HUES64 (cell line): Measurements from ENCODE around the gene SLITRK1.

Source experiments
- H3K27ac ChIP-seq: 2 replicates; pipeline ENCODE4 v1.7.0; 2013; ENCODE audit warnings: low read depth, low read length, inconsistent platforms
- H3K27me3 ChIP-seq: 2 replicates; pipeline ENCODE4 v1.6.1; 2013; ENCODE audit warnings: mild to moderate bottlenecking, low read length; ENCODE audit not compliant: insufficient read depth
- H3K36me3 ChIP-seq: 2 replicates; pipeline ENCODE4 v1.6.1; 2013; ENCODE audit warnings: mild to moderate bottlenecking, low read length; ENCODE audit not compliant: insufficient read depth
- H3K4me1 ChIP-seq: 2 replicates; pipeline ENCODE4 v1.6.1; 2013; ENCODE audit warnings: mild to moderate bottlenecking, low read length, moderate library complexity; ENCODE audit not compliant: insufficient read depth
- H3K4me3 ChIP-seq: 2 replicates; pipeline ENCODE4 v1.5.1; 2013; ENCODE audit warnings: mild to moderate bottlenecking, low read length, moderate library complexity
- H3K9ac ChIP-seq: 2 replicates; pipeline ENCODE4 v1.6.1; 2013; ENCODE audit warnings: mild to moderate bottlenecking, low read depth, low read length
- H3K9me3 ChIP-seq: 2 replicates; pipeline ENCODE4 v1.6.1; 2013; ENCODE audit warnings: low read depth, low read length; ENCODE audit not compliant: insufficient read depth
- WGBS: fragments of 150-250, 120-280 bp; methylation state at CpG from one replicate; pipeline ENCODE4 v1.1.7; 2013; ENCODE audit warnings: missing lambda C conversion rate; 5-methylcytosine and 5-hydroxymethylcytosine counted together

The SLITRK1 gene

DNA sequence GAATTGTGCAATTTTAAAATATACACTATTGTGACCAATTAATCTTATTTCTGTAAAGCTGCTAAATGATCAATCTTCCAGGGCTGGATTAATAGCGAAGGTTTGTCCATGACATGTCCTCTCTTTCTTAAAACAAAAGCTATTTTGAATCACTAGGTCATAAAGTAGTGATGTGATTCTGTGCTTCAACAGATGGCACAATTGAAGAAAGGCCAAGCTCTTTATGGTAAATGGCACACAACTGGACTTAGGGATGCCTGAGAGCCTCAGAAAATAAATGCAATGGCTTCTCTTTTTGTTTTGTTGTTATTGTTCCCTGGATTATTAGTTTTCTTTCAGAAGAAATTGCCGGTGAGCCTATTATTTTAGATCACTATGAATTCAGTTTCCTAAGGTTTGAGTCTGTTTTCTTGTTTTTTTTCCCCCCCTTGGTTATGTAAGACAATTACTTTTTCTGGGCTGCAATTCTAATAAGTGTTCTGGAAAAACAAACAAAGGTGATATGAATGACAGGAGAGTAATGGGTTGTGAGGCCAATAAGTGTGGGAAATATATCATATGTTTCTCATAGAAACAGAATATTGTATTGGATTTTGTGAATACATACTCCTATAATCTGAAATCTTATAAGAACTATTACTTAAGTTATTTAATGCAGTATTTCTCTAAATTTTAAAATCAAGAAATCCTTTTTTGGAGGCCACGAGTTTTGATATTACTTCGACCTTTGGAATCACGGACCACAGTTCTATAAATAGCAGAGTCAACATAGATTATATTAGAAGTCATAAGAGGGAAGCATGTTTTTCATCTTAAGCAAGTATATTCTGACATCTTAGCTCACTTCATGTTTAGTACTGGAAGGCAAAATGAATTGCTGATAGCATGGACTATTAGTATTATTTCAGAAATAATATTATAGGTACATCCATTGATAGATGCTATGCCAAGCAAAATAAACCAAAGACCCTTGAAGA, 16.8 kb downstream of the SLITRK1 start:
- 94% methylated on average over 3 of the region's 5 CpGs for WGBS
- Histone ChIP-seq H3K36me3 (no peaks in the 10 kb centered on the region), H3K9ac (no peak overlapping the region), H3K4me3 (no peak overlapping the region), H3K27ac (no peak overlapping the region), H3K9me3 (no peaks in the 10 kb centered on the region), H3K27me3 (no peaks in the 10 kb centered on the region), H3K4me1 (peaks cover 5% of the 10 kb centered on the region; the same call in 1 of the 2 replicates)

GRCh38 chr13:83853771-83854170, 28.5 kb downstream of the SLITRK1 start:
- Histone ChIP-seq H3K27me3 (no peaks in the 10 kb centered on the region), H3K36me3 (no peaks in the 10 kb centered on the region), H3K27ac (no peak overlapping the region), H3K9me3 (no peaks in the 10 kb centered on the region), H3K9ac (no peak overlapping the region), H3K4me3 (no peak overlapping the region), H3K4me1 (no peaks in the 10 kb centered on the region)
- WGBS = 80% methylated on average over 3 of the region's 3 CpGs

DNA sequence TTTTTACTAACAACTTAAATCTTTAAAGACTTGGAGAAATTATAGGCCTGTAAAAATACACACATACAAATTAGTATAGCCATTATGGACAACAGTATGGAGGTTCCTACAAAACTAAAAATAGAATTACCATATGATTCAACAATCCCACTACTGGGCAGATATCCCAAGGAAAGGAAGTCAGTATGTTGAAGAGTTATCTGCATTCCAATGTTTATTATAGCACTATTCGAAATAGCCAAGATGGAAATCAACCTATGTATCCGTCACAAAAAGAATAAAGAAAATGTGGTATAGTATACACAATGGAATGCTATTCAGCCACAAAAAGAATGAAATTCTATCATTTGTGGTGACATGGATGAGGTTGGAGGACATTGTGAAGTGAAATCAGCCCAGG, 37.2 kb downstream of the SLITRK1 start:
- H3K4me1 ChIP-seq = peaks cover 2% of the 10 kb centered on the region; the same call in 1 of the 2 replicates
- no peaks in the 10 kb centered on the region for H3K27me3 ChIP-seq
- H3K9ac ChIP-seq = no peak overlapping the region
- H3K4me3 ChIP-seq = no peak overlapping the region
- H3K27ac ChIP-seq = no peak overlapping the region
- no peaks in the 10 kb centered on the region for H3K36me3 ChIP-seq
- no peaks in the 10 kb centered on the region for H3K9me3 ChIP-seq
- WGBS = 100% methylated on average over 2 of the region's 2 CpGs

GRCh38 chr13:83839146-83839545, 43.1 kb downstream of the SLITRK1 start:
- Histone ChIP-seq H3K36me3 (no peaks in the 10 kb centered on the region), H3K9ac (no peak overlapping the region), H3K27me3 (no peaks in the 10 kb centered on the region), H3K4me3 (no peak overlapping the region), H3K27ac (no peak overlapping the region), H3K4me1 (peaks cover 15% of the 10 kb centered on the region), H3K9me3 (no peaks in the 10 kb centered on the region)
- WGBS = 33% methylated on average over 3 of the region's 3 CpGs

DNA sequence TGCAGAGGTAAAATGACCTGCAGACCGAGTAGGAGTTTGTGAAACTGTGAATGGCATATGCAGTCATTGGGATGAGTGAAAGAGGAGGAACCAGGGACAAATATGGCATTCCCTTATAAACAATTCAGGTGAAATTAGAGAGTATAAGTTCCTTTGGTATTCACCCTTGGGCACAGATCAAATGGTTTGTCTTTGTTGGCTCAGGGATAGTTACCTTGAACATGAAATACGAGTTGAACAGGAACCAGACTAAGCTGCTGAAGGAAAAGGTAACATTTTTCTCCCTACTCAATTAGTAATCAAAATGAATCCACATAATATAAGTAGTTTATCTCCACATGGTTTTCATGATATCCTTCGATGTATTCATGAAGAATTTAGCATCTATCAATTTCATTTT, 50.5 kb downstream of the SLITRK1 start:
- no peak overlapping the region for H3K9ac ChIP-seq
- H3K4me3 ChIP-seq = no peak overlapping the region
- H3K4me1 ChIP-seq = peaks cover 13% of the 10 kb centered on the region; the same call in 1 of the 2 replicates
- WGBS = 83% methylated on average over 2 of the region's 3 CpGs
- no peak overlapping the region for H3K27ac ChIP-seq
- no peaks in the 10 kb centered on the region for H3K9me3 ChIP-seq
- no peaks in the 10 kb centered on the region for H3K36me3 ChIP-seq
- no peaks in the 10 kb centered on the region for H3K27me3 ChIP-seq

DNA sequence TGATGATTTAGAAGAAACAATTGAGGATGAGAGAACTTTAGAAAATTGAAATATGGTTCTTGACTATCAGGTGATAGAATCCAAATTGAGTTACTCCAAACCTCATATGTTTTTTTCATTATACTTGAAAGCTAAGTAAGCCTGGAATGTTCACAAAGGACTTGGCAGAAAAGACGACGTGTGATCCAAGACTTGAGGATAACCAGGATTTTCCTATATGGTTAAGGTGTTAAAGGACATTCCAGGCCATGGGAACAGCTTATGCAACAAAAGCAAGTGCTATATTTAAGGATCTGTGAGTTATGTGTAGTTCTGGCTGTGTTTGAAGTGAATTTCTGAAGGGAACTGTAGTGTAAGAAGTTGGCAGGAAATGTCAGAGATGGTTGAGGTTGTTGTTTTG, 52.5 kb downstream of the SLITRK1 start:
- no peaks in the 10 kb centered on the region for H3K27me3 ChIP-seq
- H3K4me1 ChIP-seq = peaks cover 13% of the 10 kb centered on the region; the same call in 1 of the 2 replicates
- no peak overlapping the region for H3K9ac ChIP-seq
- no peak overlapping the region for H3K27ac ChIP-seq
- WGBS = 91% methylated on average over 2 of the region's 2 CpGs
- H3K9me3 ChIP-seq = no peaks in the 10 kb centered on the region
- H3K36me3 ChIP-seq = no peaks in the 10 kb centered on the region
- H3K4me3 ChIP-seq = no peak overlapping the region

DNA sequence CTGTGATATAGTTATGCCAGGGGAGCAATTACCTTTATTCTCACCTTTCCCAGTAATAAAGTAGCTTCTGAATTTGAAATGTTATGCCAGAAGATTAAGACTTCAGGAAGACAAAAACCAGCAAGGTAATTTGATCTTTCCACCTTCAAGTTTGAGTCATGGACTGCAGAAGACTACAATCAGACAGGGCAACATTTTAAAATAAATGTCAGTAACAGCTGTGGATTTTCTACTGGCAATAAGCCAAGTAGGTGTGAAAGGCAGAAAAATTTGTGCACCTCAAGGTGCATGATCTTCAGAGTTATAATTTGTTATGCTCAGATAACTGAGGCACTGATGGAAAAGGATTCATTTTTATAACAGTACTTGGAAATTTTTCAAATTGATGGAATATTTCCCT, 54.9 kb downstream of the SLITRK1 start:
- H3K9ac ChIP-seq = no peak overlapping the region

More for the DNA sequence above, 54.9 kb downstream of the SLITRK1 start:
- no peaks in the 10 kb centered on the region for H3K27me3 ChIP-seq
- 0 out of 2 replicates have a peak, but pooled peaks cover 3% of the 10 kb centered on the region for H3K4me1 ChIP-seq
- H3K27ac ChIP-seq = no peak overlapping the region
- H3K9me3 ChIP-seq = peaks cover 15% of the 10 kb centered on the region
- no peaks in the 10 kb centered on the region for H3K36me3 ChIP-seq
- H3K4me3 ChIP-seq = no peak overlapping the region
